HCEC 1CT (cell line): ENCODE results near the gene SRRM3.
"Not testable (repeated sequence)": the region's sequence is repeated elsewhere in the genome, so short reads cannot be mapped to it uniquely, and the experiment has no call there.

Source experiments
- DNase-seq: peaks from one replicate; pipeline ENCODE4 v3.0.0-alpha.2; 2017

SRRM3 gene

DNA sequence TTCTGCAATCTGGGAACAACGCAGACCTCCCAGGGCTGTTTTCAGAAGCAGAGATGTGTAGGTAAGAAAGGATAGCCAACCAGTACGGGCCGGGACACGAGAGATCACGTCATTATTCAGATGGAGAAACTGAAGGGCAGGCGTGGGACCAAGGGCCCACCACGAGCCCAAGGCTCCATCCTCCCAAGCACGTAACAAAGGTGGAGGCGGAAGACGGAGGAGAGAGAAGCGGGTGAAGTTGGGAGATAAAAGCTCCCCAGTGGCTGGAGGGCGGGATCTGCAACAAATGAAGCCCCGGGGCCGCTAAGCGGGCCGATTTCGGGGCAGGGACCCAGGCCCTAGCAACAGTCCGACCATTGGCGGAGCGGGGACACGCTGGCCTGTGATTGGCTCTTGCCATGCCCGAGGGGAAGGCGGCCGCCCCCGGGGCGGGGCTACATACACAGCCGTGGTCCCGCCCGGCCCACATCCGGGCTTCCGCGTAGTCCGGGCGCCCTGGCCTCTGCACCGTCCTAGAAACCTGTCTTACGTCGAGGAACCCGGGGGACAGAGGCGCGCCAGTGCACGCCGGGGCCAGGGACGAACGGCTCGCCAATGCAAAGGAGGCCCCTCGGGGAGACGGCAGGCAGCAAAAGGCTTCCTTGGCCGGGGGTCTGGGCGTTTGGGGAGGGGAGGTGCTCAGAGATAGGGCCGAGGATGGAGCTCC lies 116.2 kb downstream of the SRRM3 start:
- peak; percentile 97 for DNase-seq

DNA sequence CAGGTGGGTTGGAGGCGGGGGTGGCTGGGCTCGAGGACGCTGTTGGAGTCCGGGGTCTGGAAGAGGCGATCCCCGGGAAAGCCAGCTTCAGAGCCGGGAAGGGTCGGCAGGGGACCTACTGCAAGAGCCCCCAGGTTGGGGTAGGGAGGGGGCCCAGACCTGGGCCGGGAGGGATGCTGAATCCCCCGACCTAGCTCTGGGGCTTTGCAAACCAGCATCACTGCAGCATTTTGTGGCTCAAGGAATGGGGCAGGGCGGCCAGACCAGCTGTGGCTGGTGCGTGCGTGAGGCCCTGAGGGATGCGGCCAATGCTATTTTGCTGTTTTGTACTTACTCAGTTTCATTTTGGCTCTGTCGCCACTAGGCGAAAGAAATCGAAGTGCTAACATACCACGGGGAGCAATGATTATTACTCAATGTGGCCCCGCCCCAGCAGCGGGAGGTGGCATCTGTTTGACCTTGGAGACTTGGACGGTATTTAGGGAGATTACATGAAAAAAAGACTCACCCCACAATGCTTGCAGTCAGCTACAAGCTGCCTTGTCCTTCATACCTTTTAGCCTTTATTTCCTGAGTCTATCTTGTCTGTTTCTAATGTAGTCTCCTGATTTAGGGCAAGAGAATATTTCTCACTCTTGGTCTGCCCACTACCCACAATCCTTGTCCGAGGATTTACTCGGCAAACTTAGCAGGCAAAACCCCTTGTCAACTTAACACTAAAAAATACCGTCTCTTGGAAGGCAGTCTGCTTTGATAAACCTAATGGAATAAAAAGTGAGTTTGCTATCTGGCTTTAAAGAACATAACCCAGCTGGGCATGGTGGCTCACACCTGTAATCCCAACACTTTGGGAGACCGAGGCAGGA lies 117.0 kb downstream of the SRRM3 start:
- peak; percentile 93 for DNase-seq

DNA sequence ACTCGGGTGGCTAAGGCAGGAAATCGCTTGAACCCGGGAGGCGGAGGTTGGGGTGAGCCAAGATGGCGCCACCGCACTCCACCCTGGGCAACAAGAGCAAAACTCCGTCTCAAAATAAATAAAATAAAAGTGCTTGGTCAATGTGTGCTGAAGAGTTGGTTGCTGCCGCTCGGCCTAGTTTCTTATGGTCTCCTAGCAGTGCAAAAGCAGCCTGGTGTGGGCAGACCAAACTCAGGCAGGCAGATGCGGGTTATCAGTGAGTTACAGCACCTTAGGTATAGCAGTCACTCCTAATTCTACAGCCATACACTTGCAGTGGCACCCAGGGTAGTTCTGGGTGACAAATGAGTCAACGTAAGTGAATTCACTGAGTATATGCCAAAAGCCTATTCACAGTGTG lies 123.4 kb downstream of the SRRM3 start:
- no peak for DNase-seq

DNA sequence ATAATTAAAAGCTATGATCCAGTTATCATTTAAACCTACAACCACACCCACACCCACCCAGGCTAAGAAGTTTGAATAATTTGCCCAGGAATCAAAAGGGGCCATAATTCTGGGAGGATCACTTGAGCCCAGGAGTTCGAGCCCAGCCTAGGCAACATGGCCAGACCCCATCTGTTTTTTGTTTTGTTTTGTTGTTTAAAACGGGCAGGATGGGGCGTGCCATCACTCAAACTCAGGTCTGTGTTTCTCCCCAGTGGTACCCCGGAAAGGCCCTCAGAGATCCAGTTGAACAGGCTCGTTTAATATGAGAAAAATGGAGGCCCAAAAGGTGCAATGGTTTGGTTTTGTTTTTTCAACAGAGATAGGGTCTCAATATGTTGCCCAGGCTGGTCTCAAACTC lies 124.1 kb downstream of the SRRM3 start:
- DNase-seq, result no peak

DNA sequence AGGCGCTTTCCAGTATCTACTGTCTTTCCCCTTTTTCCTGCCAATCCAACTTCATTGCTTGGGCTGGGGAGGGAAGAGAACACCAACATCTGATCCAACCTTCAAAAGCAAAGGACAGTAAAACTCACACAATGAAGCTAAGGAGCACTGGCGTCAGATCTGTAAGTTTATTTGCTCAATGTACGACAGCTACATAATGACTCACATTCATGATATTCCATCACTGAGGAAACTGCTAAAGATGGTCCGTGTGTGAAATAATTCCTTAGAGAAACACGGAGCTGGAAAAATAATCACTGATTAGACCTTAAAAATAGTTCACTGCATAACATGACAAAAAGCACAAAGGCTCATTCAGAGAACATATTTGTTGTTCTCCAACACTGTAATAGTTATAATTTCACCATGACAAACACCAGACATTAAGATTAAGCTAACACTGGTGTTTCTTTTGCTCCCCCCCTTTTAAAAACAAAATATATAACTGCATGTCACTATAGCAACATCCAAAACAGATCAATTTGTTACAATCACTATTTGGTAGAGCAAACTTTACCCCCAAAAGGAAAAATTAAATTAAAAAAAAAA lies 125.0 kb downstream of the SRRM3 start:
- DNase-seq, result peak; percentile 63

DNA sequence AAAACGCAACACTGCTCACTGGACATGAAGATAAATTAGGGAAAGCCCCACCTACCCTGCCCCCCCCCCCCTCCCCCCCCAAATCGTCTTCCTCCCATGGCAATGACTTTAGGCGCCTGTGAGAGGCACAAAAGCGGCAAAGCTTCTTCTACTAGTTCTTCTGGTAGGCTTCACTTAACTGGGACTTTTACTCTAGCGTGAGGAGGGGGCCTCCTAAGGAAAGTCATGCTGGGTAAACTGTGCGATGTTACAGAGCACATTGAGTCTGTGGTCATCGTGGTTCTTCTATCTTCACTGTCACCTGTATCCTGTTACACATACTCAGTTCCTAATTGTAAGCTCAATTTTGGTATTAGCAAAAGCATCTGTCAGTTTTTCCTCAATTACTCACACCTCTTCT lies 125.9 kb downstream of the SRRM3 start:
- no peak for DNase-seq

DNA sequence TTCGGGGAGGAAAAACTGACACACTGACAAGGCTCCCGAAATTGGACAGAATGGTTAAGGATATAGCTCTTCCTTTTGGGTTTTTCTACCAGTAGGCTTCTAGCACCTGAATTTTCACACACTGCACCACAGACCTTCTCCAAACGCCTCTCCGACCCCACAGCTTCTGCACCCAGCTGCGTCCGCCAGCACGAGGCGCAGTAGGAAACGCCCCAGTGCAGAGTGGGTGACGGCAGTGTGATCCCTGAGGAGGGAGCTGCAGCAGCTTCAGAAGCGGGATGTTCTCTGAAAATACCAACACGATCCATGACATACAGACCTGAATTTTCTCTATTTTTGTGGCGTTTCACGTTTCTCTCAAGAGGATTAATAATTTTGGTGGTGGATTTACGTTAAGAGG lies 126.7 kb downstream of the SRRM3 start:
- no peak for DNase-seq

DNA sequence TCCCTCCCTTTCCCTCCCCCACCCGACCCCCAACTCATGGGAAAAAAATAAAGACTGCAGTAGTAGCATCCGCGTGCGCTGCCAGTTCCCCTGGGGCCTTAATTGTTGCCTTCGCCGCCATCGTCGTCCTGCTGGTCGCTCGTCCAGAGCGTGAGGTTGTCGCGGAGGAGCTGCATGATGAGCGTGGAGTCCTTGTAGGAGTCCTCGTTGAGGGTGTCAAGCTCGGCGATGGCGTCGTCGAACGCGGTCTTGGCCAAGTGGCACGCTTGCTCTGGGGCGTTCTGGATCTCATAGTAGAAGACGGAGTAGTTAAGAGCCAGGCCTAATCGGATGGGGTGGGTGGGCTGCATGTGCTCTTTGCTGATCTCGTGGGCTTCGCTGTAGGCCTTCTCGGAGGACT lies 127.8 kb downstream of the SRRM3 start:
- DNase-seq, result no peak

DNA sequence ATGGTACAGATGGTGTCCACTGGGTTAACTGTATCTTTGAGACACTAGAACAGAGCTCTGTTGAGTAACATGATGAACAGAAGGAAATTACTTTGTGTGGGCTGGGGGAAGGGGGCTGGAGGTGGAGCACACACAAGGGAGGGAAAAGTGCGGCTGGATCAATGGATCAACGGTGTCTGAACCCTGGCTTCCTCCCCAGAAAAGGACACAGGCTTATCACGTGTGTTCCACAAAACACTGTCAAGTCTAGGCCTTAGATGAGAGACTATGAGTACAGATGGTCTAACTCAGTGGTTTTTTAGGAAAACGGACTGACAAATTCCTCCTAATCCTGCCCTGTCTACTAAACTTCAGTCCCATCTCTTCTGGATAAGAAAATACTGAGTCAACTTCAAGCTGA lies 128.6 kb downstream of the SRRM3 start:
- DNase-seq, result no peak

DNA sequence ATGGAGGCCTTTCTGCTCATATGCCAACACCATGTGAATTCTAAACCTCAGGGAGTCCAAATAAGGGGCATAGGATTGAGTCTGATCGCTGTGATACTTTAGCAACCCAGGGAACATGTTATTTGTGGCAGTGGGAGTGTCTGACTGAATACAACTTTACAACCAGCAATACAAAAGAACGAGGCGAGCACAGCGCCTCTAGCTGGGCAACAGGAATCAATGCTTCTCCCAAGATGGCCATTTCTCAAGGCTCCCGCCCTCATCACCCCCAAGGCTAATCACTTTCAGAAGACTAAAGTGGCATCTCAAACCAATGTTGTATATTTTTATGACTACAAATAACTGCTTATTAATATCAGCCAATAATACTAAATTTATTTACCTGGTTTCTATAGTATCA lies 129.0 kb downstream of the SRRM3 start:
- DNase-seq, result no peak

DNA sequence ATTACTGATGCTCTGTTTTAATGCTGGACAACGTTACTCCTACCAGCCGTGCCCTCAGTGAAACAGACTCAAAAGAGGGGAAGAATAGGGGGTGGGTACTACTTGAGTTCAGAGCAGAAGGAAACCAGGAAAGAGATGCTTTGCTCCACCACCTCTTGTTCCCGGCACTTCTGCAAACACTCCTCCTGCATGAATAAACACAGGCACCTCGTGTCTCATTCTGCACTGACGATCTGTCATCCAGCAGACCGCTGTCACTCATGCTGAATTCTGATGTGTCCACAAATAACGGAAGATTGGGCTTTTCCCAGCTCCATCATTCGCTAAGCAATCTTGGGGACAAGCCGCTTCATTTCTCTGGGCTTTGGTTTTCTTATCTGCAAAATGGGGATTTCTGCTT lies 130.4 kb downstream of the SRRM3 start:
- no peak for DNase-seq

DNA sequence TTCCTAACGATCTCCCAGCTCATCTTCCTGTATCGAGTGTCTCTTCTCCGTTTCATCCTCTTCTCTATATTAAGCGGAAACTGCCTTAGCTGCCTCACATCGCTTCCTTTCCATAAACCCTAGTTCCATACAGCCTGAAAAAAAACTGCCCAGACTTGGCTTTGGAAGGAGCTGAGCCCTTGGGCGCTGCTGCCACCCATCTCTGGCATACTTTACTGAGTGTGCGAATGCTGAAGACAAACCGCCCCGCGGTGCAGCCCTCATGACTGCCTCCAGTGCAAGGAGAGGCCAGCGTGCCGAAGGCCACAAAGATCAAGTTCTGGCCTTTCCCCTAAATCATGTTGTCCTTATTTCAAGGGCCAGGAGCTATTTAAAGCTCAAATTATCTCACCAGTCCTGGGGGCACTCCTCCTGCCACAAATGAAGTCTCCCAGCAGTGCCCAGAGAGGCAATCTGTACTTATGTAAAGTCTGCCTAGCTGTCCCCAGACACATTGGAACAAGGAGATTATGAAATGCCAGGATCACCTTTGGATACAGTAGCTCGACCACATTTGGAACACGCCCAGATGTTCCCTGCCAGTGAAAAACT lies 131.9 kb downstream of the SRRM3 start:
- DNase-seq, result no peak

DNA sequence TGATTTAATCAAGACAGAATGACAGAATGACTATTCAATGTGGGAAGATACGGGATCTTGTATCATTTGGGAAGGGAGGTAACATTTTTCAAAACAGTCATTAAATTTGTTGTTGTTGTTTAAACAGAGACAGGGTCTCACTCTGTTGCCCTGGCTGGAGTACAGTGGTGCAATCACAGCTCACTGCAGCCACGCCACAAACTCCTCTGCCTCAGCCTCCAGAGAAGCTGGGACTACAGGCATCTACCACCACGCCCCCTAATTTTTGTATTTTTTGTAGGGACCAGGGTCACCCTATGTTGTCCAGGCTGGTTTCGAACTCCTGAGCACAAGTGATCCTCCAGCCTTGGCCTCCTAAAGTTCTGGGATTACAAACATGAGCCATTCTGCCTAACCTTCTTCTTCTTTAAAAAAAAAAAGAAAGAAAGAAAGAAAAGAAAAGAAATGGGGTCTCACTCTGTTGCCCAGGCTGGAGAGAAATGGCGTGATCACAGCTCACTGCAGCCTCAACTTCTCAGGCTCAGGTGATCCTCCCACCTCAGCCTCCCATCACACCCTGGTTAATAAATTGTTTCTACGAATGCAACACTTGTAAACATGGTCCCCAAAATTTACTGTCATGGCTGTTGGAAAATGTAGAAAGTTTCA lies 132.7 kb downstream of the SRRM3 start:
- no peak for DNase-seq

DNA sequence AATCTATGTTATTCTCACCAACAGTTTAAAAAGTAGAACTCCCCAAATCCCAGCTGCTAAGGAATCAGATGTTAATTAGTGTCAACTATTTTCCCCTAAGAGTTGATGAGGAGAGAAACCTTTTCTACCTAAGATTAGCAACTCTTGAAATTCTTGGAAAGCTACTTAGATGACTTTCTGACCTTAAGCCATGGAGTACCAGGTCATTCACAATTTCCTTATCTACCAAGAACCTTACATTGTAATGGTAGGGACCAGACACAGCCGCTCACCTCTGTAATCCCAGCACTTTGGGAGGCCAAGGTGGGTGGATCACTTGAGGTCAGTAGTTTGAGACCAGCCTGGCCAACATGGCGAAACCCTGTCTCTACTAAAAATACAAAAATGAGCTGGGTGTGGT lies 133.7 kb downstream of the SRRM3 start:
- DNase-seq, result not testable (repeated sequence)

DNA sequence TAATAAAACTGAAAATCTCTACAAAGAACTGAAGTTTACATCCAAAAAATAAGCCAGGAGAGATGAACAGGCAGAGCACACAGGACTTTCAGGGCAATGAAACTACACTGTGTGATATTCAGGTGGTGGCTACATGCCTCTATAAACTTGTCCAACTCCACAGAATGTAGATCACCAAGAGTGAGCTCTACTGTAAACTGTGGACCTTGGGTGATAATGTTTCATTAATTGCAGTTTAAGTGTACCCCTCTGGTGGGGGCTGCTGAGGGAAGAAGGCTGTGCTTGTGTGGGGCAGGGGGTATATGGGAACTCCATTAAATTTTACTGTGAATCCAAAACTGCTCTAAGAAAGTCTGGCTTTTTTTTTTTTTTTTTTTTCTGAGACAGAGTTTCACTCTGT lies 134.4 kb downstream of the SRRM3 start:
- no peak for DNase-seq
